K562 (cell line): Measurements from ENCODE around the gene CEP41. TPM values are rescaled to one million over a fixed set of nuclear protein-coding genes. Genes with fewer than 3 reads are reported as not detected.

ENCODE experiments used
- ATAC-seq: fragments of 200-7000 bp; cut with Tn5 transposase; 3 replicates; pipeline ENCODE4 v1.9.1; 2020; ENCODE audit warnings: moderate library complexity
- BruUV-seq: library from RNA; stranded (reverse); fragments of 400-500 nt; replicated peaks from 2 replicates; lab custom pipeline; 2021; lab: Mats Ljungman, UMichigan
- CTCF ChIA-PET: fragments of 300-600 bp; formaldehyde crosslinking; extraction: SDS; loops from one replicate; lab custom pipeline; 2021; ENCODE audit warnings: low intra/inter-chr PET ratio; lab: Yijun Ruan, JAX
- POLR2A ChIA-PET: fragments of 300-600, 350-650 bp; sonication (Branson Sonifier 250); formaldehyde crosslinking; extraction: SDS; loops from one replicate; lab custom pipeline; 2021; ENCODE audit warnings: antibody characterized with exemption, inconsistent platforms; lab: Yijun Ruan, JAX
- DNase-seq, 4 experiments: peaks; one replicate each; pipeline versions ENCODE4 v3.0.0 to v3.0.0-alpha.2; 2011 to 2018; ENCODE audit warnings: low spot score in 3 of 4, mixed read lengths in 3 of 4; ENCODE audit errors: extremely low read depth in 1 of 4
- FAIRE-seq: peaks from 2 replicates; lab custom pipeline; 2011; peaks lifted over from hg19 to GRCh38; lab: Jason Lieb, UNC
- H2AFZ ChIP-seq: 2 replicates; pipeline ENCODE4 v1.6.0; 2011; ENCODE audit warnings: low read depth, low read length, control low read depth, inconsistent platforms
- H3K27ac ChIP-seq: fragments of 200-600 bp; 3 replicates; pipeline ENCODE4 v1.8.0; 2011; ENCODE audit warnings: low read depth, mild to moderate bottlenecking, control low read depth, inconsistent platforms, low read length, moderate library complexity, mixed read lengths; ENCODE audit errors: extremely low read depth
- H3K27me3 ChIP-seq, 2 experiments: fragments of 300-600 bp in 1 of 2; 2 replicates in 1 of 2; 3 replicates in 1 of 2; pipeline versions ENCODE4 v1.6.0 to v1.8.0; 2011; ENCODE audit warnings: inconsistent platforms in 2 of 2, low read length in 2 of 2, mild to moderate bottlenecking in 1 of 2, mixed read lengths in 1 of 2, moderate library complexity in 1 of 2; ENCODE audit not compliant: control insufficient read depth in 2 of 2, insufficient read depth in 2 of 2
- H3K36me3 ChIP-seq: fragments of 300-600 bp; 3 replicates; pipeline ENCODE4 v1.8.0; 2011; ENCODE audit warnings: mild to moderate bottlenecking, low read length, inconsistent platforms; ENCODE audit not compliant: control insufficient read depth, insufficient read depth
- H3K4me1 ChIP-seq, 2 experiments: fragments of 200-600 bp in 1 of 2; replicated peaks in 1 of 2; 2 replicates in 1 of 2; 3 replicates in 1 of 2; pipeline versions ENCODE4 v1.5.1 to v1.8.0; 2011; ENCODE audit warnings: inconsistent platforms in 2 of 2, low read length in 2 of 2, mild to moderate bottlenecking in 1 of 2, mixed read lengths in 1 of 2, moderate library complexity in 1 of 2; ENCODE audit not compliant: control insufficient read depth in 2 of 2, insufficient read depth in 2 of 2
- H3K4me2 ChIP-seq: 2 replicates; pipeline ENCODE4 v1.6.1; 2011; ENCODE audit warnings: low read length, control low read depth, inconsistent platforms, mixed read lengths; ENCODE audit not compliant: insufficient read depth
- H3K4me3 ChIP-seq: fragments of 200-600 bp; sonication (generic), shearing (Covaris generic); 2 replicates; pipeline ENCODE4 v1.5.1; 2016; ENCODE audit warnings: control low read depth, inconsistent platforms
- H3K79me2 ChIP-seq: fragments of 200-600 bp; 3 replicates; pipeline ENCODE4 v1.8.0; 2011; ENCODE audit warnings: low read length, inconsistent platforms; ENCODE audit not compliant: control insufficient read depth, insufficient read depth
- H3K9ac ChIP-seq, 2 experiments: 2 replicates each; pipeline versions ENCODE4 v1.6.0 to v1.6.1; 2011; ENCODE audit warnings: low read depth in 2 of 2, low read length in 2 of 2, control low read depth in 1 of 2, inconsistent platforms in 1 of 2, mild to moderate bottlenecking in 1 of 2, mixed read lengths in 1 of 2; ENCODE audit not compliant: insufficient read depth in 1 of 2
- H3K9me1 ChIP-seq: one replicate; pipeline ENCODE4 v1.6.0; 2011; ENCODE audit warnings: inconsistent platforms, mild to moderate bottlenecking, low read length, moderate library complexity; ENCODE audit not compliant: control insufficient read depth, insufficient read depth
- H3K9me3 ChIP-seq: replicated peaks from 2 replicates; pipeline ENCODE4 v1.5.1; 2011; ENCODE audit warnings: low read depth, low read length, inconsistent platforms; ENCODE audit not compliant: control insufficient read depth, insufficient read depth
- H4K20me1 ChIP-seq: replicated peaks from 2 replicates; pipeline ENCODE4 v1.6.1; 2011; ENCODE audit warnings: low read length, inconsistent platforms, mixed read lengths; ENCODE audit not compliant: control insufficient read depth, insufficient read depth
- BACH1 ChIP-seq: fragments of 200-800 bp; sonication (Bioruptor generic); IDR thresholded peaks from 2 replicates; pipeline ENCODE4 v1.6.1; 2016; ENCODE audit warnings: missing genetic modification characterization, missing compliant biosample characterization
- HMG20A ChIP-seq: fragments of 450-650 bp; formaldehyde crosslinking; conservative IDR thresholded peaks from 2 replicates; pipeline ENCODE4 v1.4.0; 2020; ENCODE audit warnings: mild to moderate bottlenecking, mixed read lengths
- KLF10 ChIP-seq: fragments of 250-450 bp; sonication (Bioruptor Pico); IDR thresholded peaks from 2 replicates; pipeline ENCODE4 v1.6.1; 2021; ENCODE audit warnings: matching md5 sums
- LEF1 ChIP-seq: fragments of 450-650 bp; IDR thresholded peaks from 2 replicates; pipeline ENCODE4 v1.6.1; 2016; ENCODE audit warnings: mild to moderate bottlenecking
- MEF2A ChIP-seq: IDR thresholded peaks from 2 replicates; pipeline ENCODE4 v1.6.1; 2011; ENCODE audit warnings: low read depth, mild to moderate bottlenecking, low read length, moderate library complexity; ENCODE audit not compliant: control insufficient read depth
- TCF7L2 ChIP-seq: fragments of 150-350 bp; IDR thresholded peaks from 2 replicates; pipeline ENCODE4 v1.6.1; 2016; ENCODE audit warnings: low read depth, mild to moderate bottlenecking, low read length, moderate library complexity
- ZNF436 ChIP-seq: fragments of 250-450, 450-650 bp; sonication (Bioruptor Pico); formaldehyde crosslinking; IDR thresholded peaks from 2 replicates; pipeline ENCODE4 v1.7.0; 2020; ENCODE audit warnings: mild to moderate bottlenecking
- ZNF584 ChIP-seq: fragments of 200-800 bp; sonication (Bioruptor generic); IDR thresholded peaks from 2 replicates; pipeline ENCODE4 v1.6.1; 2016; ENCODE audit warnings: low read depth, mild to moderate bottlenecking, missing genetic modification characterization, missing compliant biosample characterization
- WGBS: fragments of 100-300 bp; shearing (Covaris generic); methylation state at CpG from one replicate; pipeline ENCODE4 v1.1.6; 2016; ENCODE audit warnings: low coverage, mixed read lengths; ENCODE audit not compliant: insufficient coverage; ENCODE audit errors: missing lambda C conversion rate; 5-methylcytosine and 5-hydroxymethylcytosine counted together
- in situ Hi-C: fragments of 300-500 bp; cut with MboI; formaldehyde crosslinking; loops from 4 replicates; pipeline ENCODE4 v1.15.0; 2018; ENCODE audit warnings: inconsistent platforms, mixed read lengths
- intact Hi-C: fragments of 100-400 bp; cut with micrococcal nuclease; formaldehyde crosslinking; loops from 2 replicates; pipeline ENCODE4 v1.14.2; 2022
- polyA plus RNA-seq, 8 experiments: library from polyadenylated mRNA; depleted of rRNA in 4 of 8; stranded (reverse) in 5 of 8; unstranded in 3 of 8; fragments of >200 nt; fragmentation: Nextera tagmentation in 2 of 8; fragmentation: Illumina TruSeq in 1 of 8; extraction: Ambion mirVana in 2 of 8; extraction: Trizol in 1 of 8; gene quantifications; 2 replicates each; pipeline versions ENCODE4 v1.2.1 to v1.2.3, GENCODE V29; 2011 to 2014; ENCODE audit warnings: inconsistent platforms in 1 of 8, missing spikeins in 1 of 8
- total RNA-seq, 7 experiments: library from RNA; depleted of rRNA in 6 of 7; stranded (reverse); fragments of >200 nt in 6 of 7; fragmentation: Illumina TruSeq in 2 of 7; extraction: Trizol in 2 of 7; gene quantifications; 2 replicates each; pipeline versions ENCODE4 v1.2.1 to v1.2.3, GENCODE V29; 2011 to 2021; ENCODE audit warnings: low replicate concordance in 1 of 7
- TF ChIP-seq, protein P1 (sequence below): fragments of 450-650 bp; IDR thresholded peaks from one replicate; pipeline ENCODE4 v1.6.1; 2018; ENCODE audit warnings: mild to moderate bottlenecking, moderate library complexity; ENCODE audit not compliant: partially characterized antibody
- TF ChIP-seq, protein P2 (sequence below): fragments of 250-450 bp; sonication (Bioruptor Pico); IDR thresholded peaks from 2 replicates; pipeline ENCODE4 v1.8.0; 2022; ENCODE audit warnings: moderate library complexity, mild to moderate bottlenecking, inconsistent platforms
- TF ChIP-seq, protein P3 (sequence below): IDR thresholded peaks from 2 replicates; pipeline ENCODE4 v1.6.1; 2014; ENCODE audit warnings: antibody characterized with exemption

CEP41 gene
- total and polyA plus RNA-seq, 9 of the 15 experiments (the other 6 are each of a cell fraction or from before 2014, with no cell fraction given) = 1.5 to 15.5 (median 6.4) TPM

DNA sequence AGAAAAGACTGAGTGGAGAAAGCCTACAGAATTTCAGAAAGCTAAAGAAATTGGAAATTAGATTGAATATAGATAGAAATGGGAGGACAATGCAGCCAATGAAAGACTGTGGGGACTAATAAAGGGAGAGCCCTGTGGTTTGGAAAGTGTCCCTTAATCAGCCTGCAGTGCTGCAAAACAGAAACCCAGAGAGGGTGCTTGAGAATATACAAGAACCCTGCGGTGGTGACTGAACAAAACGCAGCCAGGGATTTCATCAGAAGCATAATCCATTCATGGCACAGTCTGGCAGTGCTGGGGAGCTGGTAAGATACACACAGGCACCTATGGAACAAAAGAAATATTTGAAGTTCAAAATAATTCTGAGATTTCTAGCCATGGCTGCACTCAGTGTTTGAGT is 19.1 kb downstream of the CEP41 start:
- no peaks in the 10 kb centered on the region for H3K79me2 ChIP-seq
- H3K36me3 ChIP-seq = no peaks in the 10 kb centered on the region
- WGBS = 10% methylated on average over 2 of the region's 2 CpGs
- no peak overlapping the region for H3K4me2 ChIP-seq
- ChIA-PET CTCF (no interaction called here), POLR2A (interaction anchor here (2.5 kb wide), 1 partner anchor 10 kb away, joined by 11 read pairs; no protein-coding TSS in a partner anchor)
- H3K4me1 ChIP-seq = no peaks in the 10 kb centered on the region
- H3K27me3 ChIP-seq = peaks cover 4 to 15% of the 10 kb centered on the region in 2 experiments; a peak in 2 of 5 replicates
- H4K20me1 ChIP-seq = no peaks in the 10 kb centered on the region
- BruUV-seq = no TSS peak
- intact Hi-C loops (no loop called here), in situ Hi-C loops (no loop called here)
- no peak overlapping the region for H2AFZ ChIP-seq
- H3K9me3 ChIP-seq = no peaks in the 10 kb centered on the region
- H3K27ac ChIP-seq = no peak overlapping the region
- FAIRE-seq = no peak
- no peak overlapping the region for H3K9ac ChIP-seq
- TF ChIP-seq ZNF584 = no peak
- H3K4me3 ChIP-seq = no peak overlapping the region
- no peak; the same call in 2 of the 3 replicates for ATAC-seq
- H3K9me1 ChIP-seq = no peaks in the 10 kb centered on the region
- DNase-seq = no peak

DNA sequence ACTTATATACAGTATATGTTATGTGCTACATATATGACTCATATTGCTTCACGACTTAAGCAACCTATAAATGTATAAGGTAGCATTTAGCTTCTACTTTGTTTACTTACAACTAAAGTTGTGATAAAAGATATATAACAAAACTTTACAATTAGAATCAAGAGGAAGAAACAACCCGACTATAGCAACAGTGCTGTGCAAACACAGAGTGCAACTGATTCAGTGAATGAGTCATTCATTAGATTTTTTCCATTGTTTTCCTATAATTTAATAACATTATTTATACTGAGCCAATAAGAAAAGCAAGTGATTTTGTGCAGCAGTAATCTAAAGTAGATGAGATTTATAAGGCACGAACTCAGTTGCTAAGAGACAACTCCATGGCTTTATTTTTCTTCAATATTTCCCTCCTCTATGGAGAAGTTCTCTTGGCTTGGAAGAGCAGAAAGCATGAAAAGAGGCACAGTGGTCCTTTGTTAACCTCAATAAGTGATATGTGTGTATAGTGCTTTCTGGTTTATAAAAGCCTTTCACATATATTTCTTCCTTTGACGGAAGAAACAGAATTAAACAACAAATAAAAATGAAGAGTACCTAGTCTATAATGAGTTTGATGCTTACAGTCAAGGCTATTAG is 19.8 kb downstream of the CEP41 start:
- CTCF ChIA-PET = no interaction called here
- FAIRE-seq = no peak
- POLR2A ChIA-PET = no interaction called here
- no peak overlapping the region for H3K9ac ChIP-seq
- no peaks in the 10 kb centered on the region for H3K9me1 ChIP-seq
- H3K27ac ChIP-seq = no peak overlapping the region
- H2AFZ ChIP-seq = no peak overlapping the region
- H3K4me1 ChIP-seq = no peaks in the 10 kb centered on the region
- no peaks in the 10 kb centered on the region for H3K36me3 ChIP-seq
- no peaks in the 10 kb centered on the region for H4K20me1 ChIP-seq
- H3K27me3 ChIP-seq = peaks cover 2 to 15% of the 10 kb centered on the region in 2 experiments; a peak in 2 of 5 replicates
- no peaks in the 10 kb centered on the region for H3K79me2 ChIP-seq
- in situ Hi-C loops = no loop called here
- 15% methylated on average over 4 of the region's 4 CpGs for WGBS
- no peak overlapping the region for H3K4me3 ChIP-seq
- no TSS peak for BruUV-seq
- TF ChIP-seq, protein P1, sequence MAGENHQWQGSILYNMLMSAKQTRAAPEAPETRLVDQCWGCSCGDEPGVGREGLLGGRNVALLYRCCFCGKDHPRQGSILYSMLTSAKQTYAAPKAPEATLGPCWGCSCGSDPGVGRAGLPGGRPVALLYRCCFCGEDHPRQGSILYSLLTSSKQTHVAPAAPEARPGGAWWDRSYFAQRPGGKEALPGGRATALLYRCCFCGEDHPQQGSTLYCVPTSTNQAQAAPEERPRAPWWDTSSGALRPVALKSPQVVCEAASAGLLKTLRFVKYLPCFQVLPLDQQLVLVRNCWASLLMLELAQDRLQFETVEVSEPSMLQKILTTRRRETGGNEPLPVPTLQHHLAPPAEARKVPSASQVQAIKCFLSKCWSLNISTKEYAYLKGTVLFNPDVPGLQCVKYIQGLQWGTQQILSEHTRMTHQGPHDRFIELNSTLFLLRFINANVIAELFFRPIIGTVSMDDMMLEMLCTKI = no peak
- TF ChIP-seq BACH1 (tag) = no peak
- no peak for TF ChIP-seq ZNF436 (CRISPR knock-in tag)
- TF ChIP-seq HMG20A (CRISPR knock-in tag) = no peak
- TF ChIP-seq, protein P2, sequence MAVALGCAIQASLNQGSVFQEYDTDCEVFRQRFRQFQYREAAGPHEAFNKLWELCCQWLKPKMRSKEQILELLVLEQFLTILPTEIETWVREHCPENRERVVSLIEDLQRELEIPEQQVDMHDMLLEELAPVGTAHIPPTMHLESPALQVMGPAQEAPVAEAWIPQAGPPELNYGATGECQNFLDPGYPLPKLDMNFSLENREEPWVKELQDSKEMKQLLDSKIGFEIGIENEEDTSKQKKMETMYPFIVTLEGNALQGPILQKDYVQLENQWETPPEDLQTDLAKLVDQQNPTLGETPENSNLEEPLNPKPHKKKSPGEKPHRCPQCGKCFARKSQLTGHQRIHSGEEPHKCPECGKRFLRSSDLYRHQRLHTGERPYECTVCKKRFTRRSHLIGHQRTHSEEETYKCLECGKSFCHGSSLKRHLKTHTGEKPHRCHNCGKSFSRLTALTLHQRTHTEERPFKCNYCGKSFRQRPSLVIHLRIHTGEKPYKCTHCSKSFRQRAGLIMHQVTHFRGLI (CRISPR knock-in tag) = no peak
- no peak for TF ChIP-seq LEF1
- no peak for TF ChIP-seq TCF7L2
- no peak for TF ChIP-seq KLF10 (CRISPR knock-in tag)
- no peak for TF ChIP-seq MEF2A
- TF ChIP-seq, protein P3, sequence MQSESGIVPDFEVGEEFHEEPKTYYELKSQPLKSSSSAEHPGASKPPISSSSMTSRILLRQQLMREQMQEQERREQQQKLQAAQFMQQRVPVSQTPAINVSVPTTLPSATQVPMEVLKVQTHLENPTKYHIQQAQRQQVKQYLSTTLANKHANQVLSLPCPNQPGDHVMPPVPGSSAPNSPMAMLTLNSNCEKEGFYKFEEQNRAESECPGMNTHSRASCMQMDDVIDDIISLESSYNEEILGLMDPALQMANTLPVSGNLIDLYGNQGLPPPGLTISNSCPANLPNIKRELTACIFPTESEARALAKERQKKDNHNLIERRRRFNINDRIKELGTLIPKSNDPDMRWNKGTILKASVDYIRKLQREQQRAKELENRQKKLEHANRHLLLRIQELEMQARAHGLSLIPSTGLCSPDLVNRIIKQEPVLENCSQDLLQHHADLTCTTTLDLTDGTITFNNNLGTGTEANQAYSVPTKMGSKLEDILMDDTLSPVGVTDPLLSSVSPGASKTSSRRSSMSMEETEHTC = no peak
- H3K4me2 ChIP-seq = no peak overlapping the region
- intact Hi-C loops = no loop called here
- no peak for ATAC-seq
- no peak for DNase-seq
- no peaks in the 10 kb centered on the region for H3K9me3 ChIP-seq
